NT2/D1 (cell line): ENCODE results near the gene LARP4.

ENCODE experiments used
- SUZ12 ChIP-seq: IDR thresholded peaks from 2 replicates; pipeline ENCODE4 v1.6.1; 2011; ENCODE audit not compliant: insufficient read length, insufficient read depth; ENCODE audit errors: extremely low read depth
- YY1 ChIP-seq: IDR thresholded peaks from 2 replicates; pipeline ENCODE4 v1.6.1; 2011; ENCODE audit not compliant: insufficient read length, insufficient read depth
- ZNF274 ChIP-seq: IDR thresholded peaks from 2 replicates; pipeline ENCODE4 v1.6.1; 2011; ENCODE audit warnings: mild to moderate bottlenecking, low read depth, low read length

GRCh38 chr12:50505675-50506530, 105.2 kb downstream of the LARP4 start:
- TF ChIP-seq ZNF274: no peak
- TF ChIP-seq YY1: no peak
- TF ChIP-seq SUZ12: no peak
